ENCODE measurements around the gene SEPTIN7. TPM values are rescaled to one million over a fixed set of nuclear protein-coding genes. Genes with fewer than 3 reads are reported as not detected.

SEPTIN7 gene
- total RNA-seq, 2 experiments from 2014 or later, result 231 to 235 TPM

GRCh38 chr7:35784332-35784731 lies 16.5 kb upstream of the SEPTIN7 start:
- ATAC-seq (no peak), DNase-seq (no peak)
- CTCF ChIA-PET, result interaction anchor here (1.1 kb wide), 1 partner anchor 19 kb away, joined by 3 read pairs; no protein-coding TSS in a partner anchor
- TF ChIP-seq CTCF (IDR thresholded peaks at IDR 0.05), result no peak
- Mint-ChIP-seq H3K27ac (no peak overlapping the region), H3K36me3 (ENCODE audit: low read depth) (no peaks in the 10 kb centered on the region), H3K27me3 (no peaks in the 10 kb centered on the region), H3K4me3 (no peak overlapping the region), H3K4me1 (ENCODE audit: low read depth) (no peaks in the 10 kb centered on the region), H3K9me3 (peaks cover 6% of the 10 kb centered on the region)
- POLR2A ChIA-PET, result interaction anchor here (1.0 kb wide), 1 partner anchor 9 kb away, joined by 3 read pairs; no protein-coding TSS in a partner anchor
- intact Hi-C loops (cut with micrococcal nuclease), result no loop called here

GRCh38 chr7:35785250-35785649 lies 15.6 kb upstream of the SEPTIN7 start:
- DNase-seq (no peak), ATAC-seq (no peak)
- no peak for TF ChIP-seq CTCF (IDR thresholded peaks at IDR 0.05)
- peaks cover 8% of the 10 kb centered on the region for H3K9me3 Mint-ChIP-seq
- intact Hi-C loops (cut with micrococcal nuclease), result no loop called here
- H3K4me1 Mint-ChIP-seq (ENCODE audit: low read depth), result no peaks in the 10 kb centered on the region
- POLR2A ChIA-PET, result interaction anchor here (1.0 kb wide), 1 partner anchor 10 kb away, joined by 3 read pairs; no protein-coding TSS in a partner anchor
- H3K36me3 Mint-ChIP-seq (ENCODE audit: low read depth), result peaks cover 4% of the 10 kb centered on the region
- H3K27me3 Mint-ChIP-seq, result no peaks in the 10 kb centered on the region
- H3K27ac Mint-ChIP-seq, result no peak overlapping the region
- CTCF ChIA-PET, result interaction anchor here (1.1 kb wide), 1 partner anchor 18 kb away, joined by 3 read pairs; no protein-coding TSS in a partner anchor
- H3K4me3 Mint-ChIP-seq, result no peak overlapping the region

GRCh38 chr7:35787925-35788324 lies 12.9 kb upstream of the SEPTIN7 start:
- Mint-ChIP-seq H3K9me3 (peaks cover 8% of the 10 kb centered on the region), H3K27ac (no peak overlapping the region)

GRCh38 chr7:35792472-35792871 lies 8.4 kb upstream of the SEPTIN7 start:
- ChIA-PET CTCF (no interaction called here), POLR2A (interaction anchor here (1.0 kb wide), 1 partner anchor 8 kb away, joined by 3 read pairs; no protein-coding TSS in a partner anchor)
- Mint-ChIP-seq H3K9me3 (peaks cover 8% of the 10 kb centered on the region), H3K27me3 (no peaks in the 10 kb centered on the region), H3K36me3 (ENCODE audit: low read depth) (peaks cover 4% of the 10 kb centered on the region), H3K4me3 (no peak overlapping the region), H3K4me1 (ENCODE audit: low read depth) (no peaks in the 10 kb centered on the region), H3K27ac (no peak overlapping the region)
- no peak for ATAC-seq
- DNase-seq, result no peak
- no peak for TF ChIP-seq CTCF (IDR thresholded peaks at IDR 0.05)
- intact Hi-C loops (cut with micrococcal nuclease), result no loop called here

More at GRCh38 chr7:35787925-35788324, 12.9 kb upstream of the SEPTIN7 start:
- Mint-ChIP-seq H3K36me3 (ENCODE audit: low read depth) (peaks cover 4% of the 10 kb centered on the region), H3K4me3 (no peak overlapping the region), H3K4me1 (ENCODE audit: low read depth) (no peaks in the 10 kb centered on the region), H3K27me3 (no peaks in the 10 kb centered on the region)
- ATAC-seq (no peak), DNase-seq (no peak)
- ChIA-PET CTCF (no interaction called here), POLR2A (no interaction called here)
- intact Hi-C loops (cut with micrococcal nuclease), result no loop called here
- no peak for TF ChIP-seq CTCF (IDR thresholded peaks at IDR 0.05)

GRCh38 chr7:35792873-35793489 lies 7.9 kb upstream of the SEPTIN7 start:
- DNase-seq (no peak), ATAC-seq (no peak)
- TF ChIP-seq CTCF (IDR thresholded peaks at IDR 0.05), result no peak
- peaks cover 4% of the 10 kb centered on the region for H3K36me3 Mint-ChIP-seq (ENCODE audit: low read depth)
- no peak overlapping the region for H3K27ac Mint-ChIP-seq
- no peak overlapping the region for H3K4me3 Mint-ChIP-seq
- H3K27me3 Mint-ChIP-seq, result no peaks in the 10 kb centered on the region
- H3K4me1 Mint-ChIP-seq (ENCODE audit: low read depth), result no peaks in the 10 kb centered on the region
- intact Hi-C loops (cut with micrococcal nuclease), result no loop called here
- POLR2A ChIA-PET, result interaction anchor here (1.0 kb wide), 1 partner anchor 9 kb away, joined by 3 read pairs; no protein-coding TSS in a partner anchor
- CTCF ChIA-PET, result no interaction called here
- H3K9me3 Mint-ChIP-seq, result peaks cover 8% of the 10 kb centered on the region

Measured in activated CD8-positive, alpha-beta T cell treated with anti-CD3 and anti-CD28 coated beads for 36 hours (primary cell).